GM21723 (cell line): ENCODE results near the gene DDX23.

Source experiments
- ATAC-seq: cut with Tn5 transposase; IDR thresholded peaks from one replicate; pipeline ENCODE4 v1.9.1; 2021; ENCODE audit warnings: mild to moderate bottlenecking, moderate library complexity; ENCODE audit not compliant: unreplicated experiment

DDX23 gene

GRCh38 chr12:48824905-48825304, 27.1 kb downstream of the DDX23 start:
- ATAC-seq = no peak

DNA sequence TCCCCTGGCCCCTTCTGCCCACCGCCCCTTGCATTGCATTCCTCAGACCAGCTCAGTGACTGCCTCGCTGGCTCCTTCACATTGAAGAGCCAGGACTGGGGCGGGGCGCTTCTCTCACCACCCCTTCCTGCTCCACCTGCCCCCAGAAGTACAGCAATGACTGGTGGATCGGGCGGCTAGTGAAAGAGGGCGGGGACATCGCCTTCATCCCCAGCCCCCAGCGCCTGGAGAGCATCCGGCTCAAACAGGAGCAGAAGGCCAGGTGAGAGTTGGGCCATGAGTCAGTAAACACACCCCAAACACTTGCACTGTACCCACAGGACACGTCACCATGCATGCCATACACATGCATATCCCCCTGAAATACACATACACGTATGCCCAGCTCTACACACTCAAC, 27.9 kb downstream of the DDX23 start:
- ATAC-seq = no peak

- no peak for ATAC-seq
Observed at GRCh38 chr12:48823281-48823680, 28.7 kb downstream of the DDX23 start.

- no peak for ATAC-seq
Observed at GRCh38 chr12:48822711-48823110, 29.3 kb downstream of the DDX23 start.

DNA sequence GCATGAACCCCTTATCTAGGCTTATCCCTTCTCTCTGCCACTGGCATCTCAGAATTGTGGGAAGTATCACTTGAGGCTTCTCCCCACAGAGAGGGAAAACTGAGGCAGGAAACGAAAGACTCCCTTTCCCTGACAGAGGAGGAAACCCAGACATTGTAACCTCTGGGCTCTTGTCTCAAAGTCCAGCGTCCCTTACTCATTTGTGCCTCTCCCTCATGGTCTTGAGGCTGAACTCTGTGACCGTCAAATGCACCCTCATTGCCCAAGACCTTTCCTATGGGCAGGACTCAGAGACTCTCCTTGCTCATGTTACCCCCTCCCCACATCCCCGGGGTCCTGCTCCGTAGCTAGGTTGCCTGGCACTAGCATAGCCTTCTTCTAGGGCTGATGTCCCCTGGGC, 29.8 kb downstream of the DDX23 start:
- ATAC-seq = no peak

DNA sequence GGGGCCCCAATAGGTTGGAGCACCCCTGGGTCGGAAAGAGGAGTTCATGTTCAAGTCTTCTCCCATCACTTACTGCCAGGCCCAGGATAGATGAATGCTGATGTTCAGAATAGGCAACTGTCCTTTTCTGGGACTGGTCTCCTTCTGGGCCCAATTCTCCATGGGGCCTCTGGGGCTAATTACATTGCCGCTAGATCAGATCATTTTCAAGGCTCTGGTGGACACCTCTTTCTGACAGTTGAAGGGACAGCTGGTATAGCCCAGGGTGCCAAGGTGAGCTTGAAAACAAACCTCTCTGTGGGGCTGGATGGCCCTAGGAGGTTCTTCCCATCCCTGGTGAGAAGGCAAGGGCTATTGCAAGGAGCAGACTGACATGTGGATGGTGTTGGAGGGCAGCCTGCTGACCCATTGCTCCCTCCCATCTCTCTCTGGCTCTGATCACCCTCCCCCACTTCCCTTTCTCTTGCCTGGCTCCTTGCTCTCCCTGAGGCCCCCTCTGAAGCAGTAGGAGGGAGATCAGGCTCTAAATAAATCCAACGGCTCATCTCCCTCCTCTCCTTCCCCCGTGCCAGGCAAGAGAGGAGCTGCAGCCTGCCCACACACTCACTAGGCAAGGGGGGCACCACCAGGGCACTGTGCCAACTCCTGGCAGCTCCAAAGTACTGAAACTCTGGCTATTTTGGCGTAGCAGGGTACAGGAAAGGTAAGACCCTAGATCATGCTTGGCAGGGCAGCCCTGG, 31.8 kb downstream of the DDX23 start:
- ATAC-seq = no peak

DNA sequence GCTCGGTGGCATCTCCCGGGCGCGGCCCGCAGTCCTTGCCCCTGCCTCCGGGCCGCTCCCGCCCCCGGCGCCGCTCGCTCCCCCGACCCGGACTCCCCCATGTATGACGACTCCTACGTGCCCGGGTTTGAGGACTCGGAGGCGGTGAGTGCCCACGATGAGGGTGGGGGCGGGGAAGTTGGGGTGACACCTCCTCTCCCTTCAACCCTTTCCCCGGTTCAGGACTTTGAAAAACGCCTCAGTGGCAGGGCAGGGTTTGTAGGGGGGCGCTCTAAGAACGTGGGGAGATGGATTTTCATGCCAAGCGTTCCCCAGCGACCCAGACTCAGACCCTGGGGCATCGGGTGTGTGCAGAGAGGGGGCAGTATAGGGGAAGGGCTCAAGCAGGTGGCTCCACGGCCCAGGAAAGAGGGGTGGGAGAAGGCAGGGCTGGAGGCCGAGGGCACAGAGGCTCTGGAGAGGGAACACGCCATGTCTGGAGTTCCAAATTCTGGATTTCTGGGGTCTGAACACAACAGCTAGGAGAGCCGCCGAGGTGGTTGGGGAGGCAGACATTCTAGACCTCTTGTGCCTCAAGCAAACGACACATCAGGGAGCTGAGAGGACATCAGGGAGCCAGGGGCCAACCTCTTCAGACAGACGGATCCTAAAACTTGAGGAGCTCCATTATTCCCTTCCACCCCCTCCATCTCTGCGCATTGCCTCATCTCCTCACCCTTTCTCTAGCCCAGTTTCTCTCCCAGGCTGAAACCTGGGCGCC, 33.0 kb downstream of the DDX23 start:
- ATAC-seq = no peak

- ATAC-seq = no peak
Observed at GRCh38 chr12:48817873-48818830, 33.8 kb downstream of the DDX23 start, which contains the start of gene CACNB3. Gene CACNB3 (plus strand): TSS chr12:48818496. CDS start chr12:48818930, 434 bp downstream.

DNA sequence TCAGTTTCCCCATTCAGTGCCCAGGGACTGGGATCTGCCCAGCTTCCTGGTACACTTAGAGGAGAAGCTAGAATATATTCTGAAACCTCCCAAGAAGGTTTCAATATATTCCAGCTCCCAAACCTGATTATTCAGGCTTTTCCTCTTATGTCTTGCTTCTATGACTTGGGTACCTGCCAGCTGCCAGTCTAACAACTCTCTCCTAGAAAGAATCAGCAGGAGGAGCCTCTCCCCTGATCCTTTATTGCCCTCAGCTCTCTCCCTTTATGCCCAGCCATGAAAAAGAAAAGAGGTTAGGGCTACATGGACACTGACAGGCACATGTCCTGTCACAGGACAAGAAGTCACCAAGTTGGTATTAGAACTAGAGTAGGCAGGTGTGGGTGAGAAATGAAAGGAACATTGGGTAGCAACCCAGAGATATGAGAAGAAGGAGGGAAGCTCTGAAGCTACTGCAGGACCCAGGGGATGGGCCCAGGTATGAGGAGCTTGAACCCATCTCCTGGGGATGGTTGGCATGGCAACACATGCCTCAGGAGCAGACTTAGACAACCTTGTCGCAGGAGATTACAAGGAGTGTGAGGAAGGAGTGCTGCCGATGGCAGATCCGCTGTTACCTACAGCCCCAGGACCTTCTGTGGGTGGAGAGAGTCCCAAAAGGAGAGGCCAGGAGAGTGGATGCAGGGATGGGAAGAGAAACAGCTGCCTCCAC, 35.7 kb downstream of the DDX23 start:
- ATAC-seq = no peak

GRCh38 chr12:48815126-48816110, 36.5 kb downstream of the DDX23 start:
- peak; percentile 38 for ATAC-seq

GRCh38 chr12:48814262-48815125, 37.5 kb downstream of the DDX23 start:
- peak; percentile 76 for ATAC-seq

DNA sequence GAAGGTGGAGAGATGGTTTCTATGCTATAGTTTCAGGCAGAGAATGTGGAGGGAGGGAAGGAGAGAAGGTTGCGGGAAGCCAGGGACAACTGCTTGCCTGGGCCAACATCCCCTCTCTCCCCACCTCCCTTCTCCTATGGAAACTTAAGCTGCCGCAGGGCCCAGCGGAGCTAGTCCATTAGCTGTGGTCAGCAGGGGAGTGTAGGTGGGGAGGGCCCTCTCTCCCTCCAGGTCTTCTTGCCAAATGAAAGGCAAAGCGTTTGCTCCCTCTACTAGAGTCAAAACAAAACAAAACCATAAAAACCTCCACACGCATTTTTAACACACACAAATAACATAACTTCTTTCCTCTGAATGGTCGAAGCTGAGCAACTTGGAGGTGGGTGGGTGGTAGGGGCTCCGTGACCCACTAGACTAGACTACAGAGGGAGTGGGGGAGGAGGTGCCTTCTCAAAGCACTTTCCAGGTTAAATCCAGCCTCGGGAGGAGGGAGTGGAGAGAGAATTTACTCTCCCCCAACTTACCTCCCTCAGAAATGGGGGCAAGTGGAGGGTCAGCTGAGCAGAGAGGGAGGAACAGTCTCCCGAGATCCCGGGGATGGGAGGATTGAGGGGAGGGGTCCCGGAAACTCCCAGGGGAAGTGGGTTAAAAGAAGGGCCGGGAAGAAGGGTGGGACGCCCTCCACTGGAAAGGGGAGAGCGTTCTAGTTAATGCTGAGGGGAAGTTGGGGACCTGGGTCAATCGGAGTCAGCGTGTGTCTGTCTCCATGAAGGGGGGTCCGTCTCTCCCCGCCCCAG, 38.3 kb downstream of the DDX23 start:
- ATAC-seq = no peak

DNA sequence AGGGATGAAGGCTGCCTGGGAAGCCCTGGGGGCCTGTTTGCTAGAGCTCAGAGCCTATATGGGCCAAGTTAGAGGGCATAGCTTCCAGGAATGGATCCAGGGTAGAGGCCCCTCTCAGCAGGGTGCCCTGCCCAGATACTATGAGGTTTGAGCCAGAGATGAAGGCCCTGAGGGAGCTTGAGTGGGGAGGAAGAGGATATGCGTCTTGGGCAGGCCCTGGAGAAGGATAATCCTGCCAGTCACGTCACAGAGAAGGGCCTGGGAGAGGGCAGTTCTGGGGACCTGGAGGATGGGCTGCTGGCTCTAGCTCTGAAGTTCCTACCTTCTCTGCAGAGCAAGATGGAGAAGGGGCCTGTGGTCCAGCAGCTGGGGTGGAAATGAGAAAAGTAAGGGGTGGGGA, 39.6 kb downstream of the DDX23 start:
- no peak for ATAC-seq

GRCh38 chr12:48811437-48812090, 40.4 kb downstream of the DDX23 start:
- no peak for ATAC-seq

DNA sequence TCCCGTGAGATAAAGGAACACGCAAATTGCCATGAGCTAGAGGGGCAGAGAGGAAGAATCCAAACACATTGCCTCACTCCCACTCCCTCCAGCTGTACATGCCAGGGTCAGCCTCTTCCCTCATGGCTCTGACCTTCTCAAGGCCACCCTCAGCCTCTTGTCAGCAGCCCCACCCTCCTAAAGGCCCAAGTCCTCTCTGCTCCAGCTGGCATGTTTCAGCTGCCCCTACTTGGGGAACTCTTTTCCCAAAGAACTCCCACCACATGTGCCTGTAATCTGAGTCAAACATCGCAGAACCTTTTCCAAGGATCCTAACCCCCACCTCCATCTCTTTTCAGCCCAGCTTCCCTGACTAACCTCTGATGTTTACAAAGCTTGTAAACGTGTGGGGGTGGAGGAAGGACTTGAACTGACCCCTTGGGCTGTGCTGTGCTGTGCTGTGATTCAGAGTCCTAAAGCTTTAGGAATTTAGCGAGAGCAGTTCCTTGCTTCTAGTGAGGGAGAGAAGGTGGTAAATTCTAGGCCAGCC, 41.0 kb downstream of the DDX23 start:
- ATAC-seq = no peak

- no peak for ATAC-seq
Observed at GRCh38 chr12:48807981-48808380, 44.0 kb downstream of the DDX23 start.

DNA sequence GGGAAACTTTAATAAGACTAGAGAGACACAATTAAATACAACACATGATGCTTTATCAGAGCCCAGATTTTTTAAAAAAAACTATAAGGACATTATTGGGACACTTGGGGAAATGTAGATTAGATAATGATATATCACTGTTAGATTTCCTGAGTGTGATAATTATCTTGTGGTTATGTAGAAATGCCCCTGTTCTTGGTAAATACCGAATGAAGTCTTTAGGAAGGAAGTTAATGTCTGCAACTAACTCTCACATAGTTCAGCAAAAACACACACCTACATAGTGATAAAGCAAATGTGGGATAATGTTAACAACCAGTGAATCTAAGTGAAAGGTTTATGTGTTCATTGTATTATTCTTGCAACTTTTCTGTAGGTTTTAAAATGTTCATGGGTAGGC, 48.3 kb downstream of the DDX23 start:
- ATAC-seq = no peak
